SK-N-SH treated with all-trans-retinoic acid at 6 μM for 48 hours (cell line): ENCODE measurements around the gene ETS1.

Experiments
- ATAC-seq: fragments of 200-7000 bp; cut with Tn5 transposase; 3 replicates; pipeline ENCODE4 v1.9.1; 2020; ENCODE audit warnings: mild to moderate bottlenecking, moderate library complexity
- ARNTL ChIP-seq: fragments of 450-650 bp; formaldehyde crosslinking; IDR thresholded peaks from 2 replicates; pipeline ENCODE4 v1.5.0; 2020; ENCODE audit warnings: low read depth, mild to moderate bottlenecking, moderate library complexity, borderline replicate concordance
- BACH2 ChIP-seq: fragments of 250-450 bp; sonication (Bioruptor Pico); IDR thresholded peaks from 2 replicates; pipeline ENCODE4 v1.9.0; 2021; ENCODE audit warnings: mild to moderate bottlenecking, borderline replicate concordance
- CREB5 ChIP-seq: fragments of 250-450 bp; sonication (Bioruptor Pico); IDR thresholded peaks from 2 replicates; pipeline ENCODE4 v1.5.1; 2020; ENCODE audit warnings: low read depth, mild to moderate bottlenecking, moderate library complexity
- CSDC2 ChIP-seq: fragments of 250-450 bp; sonication (Bioruptor Pico); IDR thresholded peaks from 2 replicates; pipeline ENCODE4 v1.5.0; 2020; ENCODE audit warnings: mild to moderate bottlenecking, moderate library complexity
- ESRRG ChIP-seq: fragments of 250-450 bp; sonication (Bioruptor Pico); IDR thresholded peaks from 2 replicates; pipeline ENCODE4 v1.6.1; 2021; ENCODE audit warnings: mild to moderate bottlenecking
- GLIS3 ChIP-seq: fragments of 250-450 bp; sonication (Bioruptor Pico); IDR thresholded peaks from 2 replicates; pipeline ENCODE4 v1.5.0; 2020; ENCODE audit warnings: mild to moderate bottlenecking, moderate library complexity
- ISL1 ChIP-seq: fragments of 250-450 bp; sonication (Bioruptor Pico); IDR thresholded peaks from 2 replicates; pipeline ENCODE4 v2.1.2; 2022; ENCODE audit warnings: mild to moderate bottlenecking, moderate library complexity
- OSR1 ChIP-seq: fragments of 250-450 bp; sonication (Bioruptor Pico); IDR thresholded peaks from 2 replicates; pipeline ENCODE4 v1.8.0; 2022; ENCODE audit warnings: moderate library complexity, mild to moderate bottlenecking, inconsistent platforms
- POU6F1 ChIP-seq: fragments of 250-450 bp; sonication (Bioruptor Pico); IDR thresholded peaks from 2 replicates; pipeline ENCODE4 v1.8.0; 2021; ENCODE audit warnings: low read depth, mild to moderate bottlenecking, moderate library complexity, borderline replicate concordance
- PPARA ChIP-seq: fragments of 250-450 bp; sonication (Bioruptor Pico); IDR thresholded peaks from 2 replicates; pipeline ENCODE4 v1.5.0; 2020; ENCODE audit warnings: mild to moderate bottlenecking, borderline replicate concordance
- SNAI2 ChIP-seq: fragments of 250-450 bp; sonication (Bioruptor Pico); IDR thresholded peaks from 2 replicates; pipeline ENCODE4 v1.5.0; 2020; ENCODE audit warnings: mild to moderate bottlenecking, moderate library complexity
- TCF4 ChIP-seq: fragments of 250-450 bp; sonication (Bioruptor Pico); IDR thresholded peaks from 2 replicates; pipeline ENCODE4 v1.8.0; 2021; ENCODE audit warnings: mild to moderate bottlenecking, moderate library complexity, borderline replicate concordance
- TOX ChIP-seq: fragments of 250-450 bp; sonication (Bioruptor Pico); IDR thresholded peaks from 2 replicates; pipeline ENCODE4 v1.8.0; 2021; ENCODE audit warnings: mild to moderate bottlenecking, moderate library complexity, borderline replicate concordance
- ZFP3 ChIP-seq: fragments of 250-450 bp; sonication (Bioruptor Pico); IDR thresholded peaks from 2 replicates; pipeline ENCODE4 v1.5.0; 2020; ENCODE audit warnings: mild to moderate bottlenecking, moderate library complexity
- ZFP30 ChIP-seq: fragments of 450-650 bp; formaldehyde crosslinking; IDR thresholded peaks from 2 replicates; pipeline ENCODE4 v1.5.0; 2022; ENCODE audit warnings: mild to moderate bottlenecking, moderate library complexity
- ZNF565 ChIP-seq: fragments of 450-650 bp; formaldehyde crosslinking; conservative IDR thresholded peaks from 2 replicates; pipeline ENCODE4 v1.5.0; 2020; ENCODE audit warnings: low read depth, mild to moderate bottlenecking, moderate library complexity
- ZNF70 ChIP-seq: fragments of 450-650 bp; formaldehyde crosslinking; IDR thresholded peaks from 2 replicates; pipeline ENCODE4 v1.5.0; 2020; ENCODE audit warnings: mild to moderate bottlenecking, moderate library complexity
- ZNF8 ChIP-seq: fragments of 450-650 bp; formaldehyde crosslinking; IDR thresholded peaks from 2 replicates; pipeline ENCODE4 v1.5.0; 2020; ENCODE audit warnings: mild to moderate bottlenecking, moderate library complexity
- TF ChIP-seq, protein P1 (sequence below): fragments of 250-450 bp; sonication (Bioruptor Pico); IDR thresholded peaks from 2 replicates; pipeline ENCODE4 v1.5.0; 2020; ENCODE audit warnings: mild to moderate bottlenecking, moderate library complexity
- TF ChIP-seq, protein P2 (sequence below): fragments of 250-450 bp; sonication (Bioruptor Pico); IDR thresholded peaks from 2 replicates; pipeline ENCODE4 v1.5.1; 2021; ENCODE audit warnings: mild to moderate bottlenecking, moderate library complexity

The ETS1 gene

DNA sequence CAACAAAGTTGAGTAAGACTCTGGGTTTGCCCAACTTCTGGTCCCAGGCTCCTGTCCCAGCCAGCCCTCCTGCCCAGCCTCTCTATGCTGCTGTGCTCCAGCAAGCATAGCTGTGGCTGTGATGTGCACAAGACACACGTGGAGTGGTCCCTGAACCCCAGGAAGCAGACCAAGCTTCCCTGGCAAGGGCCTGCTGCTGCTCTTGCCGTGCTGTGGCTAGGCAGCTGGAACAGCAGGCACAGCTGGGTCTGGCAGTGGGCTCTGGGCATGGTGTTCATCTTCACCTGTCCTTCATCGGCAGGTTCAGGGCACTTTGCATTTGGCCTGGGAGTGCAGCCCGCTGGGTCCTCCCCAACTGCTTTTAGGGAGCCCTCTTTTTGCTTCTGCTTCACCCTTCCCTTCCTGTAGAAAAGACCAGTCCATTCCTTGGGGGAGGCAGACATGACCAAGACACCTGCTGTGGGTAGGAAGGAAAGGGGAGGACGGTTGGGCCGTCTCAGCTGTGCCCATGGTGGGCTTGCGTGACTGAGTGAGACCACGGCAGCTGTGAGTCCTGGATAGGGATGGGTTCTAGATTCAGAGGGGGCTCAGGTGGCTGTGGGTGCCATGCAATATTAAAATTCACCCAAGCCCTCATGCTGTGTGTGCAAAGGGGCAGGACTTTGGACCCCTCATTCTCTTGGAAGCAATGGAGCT lies 26.1 kb upstream of the ETS1 start:
- TF ChIP-seq BACH2 (CRISPR knock-in tag) (no peak), ZFP30 (CRISPR knock-in tag) (no peak), ESRRG (CRISPR knock-in tag) (no peak), POU6F1 (CRISPR knock-in tag) (no peak), TOX (CRISPR knock-in tag) (no peak), ZNF565 (CRISPR knock-in tag) (no peak)
- TF ChIP-seq, all 23 proteins: peak for 0
- no peak for ATAC-seq

- TF ChIP-seq ZFP30 (CRISPR knock-in tag) (no peak), POU6F1 (CRISPR knock-in tag) (no peak), ESRRG (CRISPR knock-in tag) (no peak), CREB5 (CRISPR knock-in tag) (no peak), TCF4 (CRISPR knock-in tag) (no peak), PPARA (CRISPR knock-in tag) (no peak), CSDC2 (no peak), BACH2 (CRISPR knock-in tag) (no peak), OSR1 (CRISPR knock-in tag) (no peak), ZFP3 (CRISPR knock-in tag) (no peak), ARNTL (CRISPR knock-in tag) (no peak), ISL1 (no peak), ZNF8 (CRISPR knock-in tag) (no peak), TOX (CRISPR knock-in tag) (no peak), GLIS3 (no peak), ZNF70 (CRISPR knock-in tag) (no peak), SNAI2 (no peak)
- TF ChIP-seq, protein P1, sequence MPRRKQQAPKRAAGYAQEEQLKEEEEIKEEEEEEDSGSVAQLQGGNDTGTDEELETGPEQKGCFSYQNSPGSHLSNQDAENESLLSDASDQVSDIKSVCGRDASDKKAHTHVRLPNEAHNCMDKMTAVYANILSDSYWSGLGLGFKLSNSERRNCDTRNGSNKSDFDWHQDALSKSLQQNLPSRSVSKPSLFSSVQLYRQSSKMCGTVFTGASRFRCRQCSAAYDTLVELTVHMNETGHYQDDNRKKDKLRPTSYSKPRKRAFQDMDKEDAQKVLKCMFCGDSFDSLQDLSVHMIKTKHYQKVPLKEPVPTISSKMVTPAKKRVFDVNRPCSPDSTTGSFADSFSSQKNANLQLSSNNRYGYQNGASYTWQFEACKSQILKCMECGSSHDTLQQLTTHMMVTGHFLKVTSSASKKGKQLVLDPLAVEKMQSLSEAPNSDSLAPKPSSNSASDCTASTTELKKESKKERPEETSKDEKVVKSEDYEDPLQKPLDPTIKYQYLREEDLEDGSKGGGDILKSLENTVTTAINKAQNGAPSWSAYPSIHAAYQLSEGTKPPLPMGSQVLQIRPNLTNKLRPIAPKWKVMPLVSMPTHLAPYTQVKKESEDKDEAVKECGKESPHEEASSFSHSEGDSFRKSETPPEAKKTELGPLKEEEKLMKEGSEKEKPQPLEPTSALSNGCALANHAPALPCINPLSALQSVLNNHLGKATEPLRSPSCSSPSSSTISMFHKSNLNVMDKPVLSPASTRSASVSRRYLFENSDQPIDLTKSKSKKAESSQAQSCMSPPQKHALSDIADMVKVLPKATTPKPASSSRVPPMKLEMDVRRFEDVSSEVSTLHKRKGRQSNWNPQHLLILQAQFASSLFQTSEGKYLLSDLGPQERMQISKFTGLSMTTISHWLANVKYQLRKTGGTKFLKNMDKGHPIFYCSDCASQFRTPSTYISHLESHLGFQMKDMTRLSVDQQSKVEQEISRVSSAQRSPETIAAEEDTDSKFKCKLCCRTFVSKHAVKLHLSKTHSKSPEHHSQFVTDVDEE, result no peak
- TF ChIP-seq, protein P2, sequence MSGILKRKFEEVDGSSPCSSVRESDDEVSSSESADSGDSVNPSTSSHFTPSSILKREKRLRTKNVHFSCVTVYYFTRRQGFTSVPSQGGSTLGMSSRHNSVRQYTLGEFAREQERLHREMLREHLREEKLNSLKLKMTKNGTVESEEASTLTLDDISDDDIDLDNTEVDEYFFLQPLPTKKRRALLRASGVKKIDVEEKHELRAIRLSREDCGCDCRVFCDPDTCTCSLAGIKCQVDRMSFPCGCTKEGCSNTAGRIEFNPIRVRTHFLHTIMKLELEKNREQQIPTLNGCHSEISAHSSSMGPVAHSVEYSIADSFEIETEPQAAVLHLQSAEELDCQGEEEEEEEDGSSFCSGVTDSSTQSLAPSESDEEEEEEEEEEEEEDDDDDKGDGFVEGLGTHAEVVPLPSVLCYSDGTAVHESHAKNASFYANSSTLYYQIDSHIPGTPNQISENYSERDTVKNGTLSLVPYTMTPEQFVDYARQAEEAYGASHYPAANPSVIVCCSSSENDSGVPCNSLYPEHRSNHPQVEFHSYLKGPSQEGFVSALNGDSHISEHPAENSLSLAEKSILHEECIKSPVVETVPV (CRISPR knock-in tag), result no peak
- no peak for ATAC-seq
These were observed 23.6 kb upstream of the ETS1 start for GRCh38 chr11:128610721-128611617.
